GM12874 (cell line): Measurements from ENCODE around the gene MYO15B.

Experiments
- CTCF ChIP-seq: IDR thresholded peaks from 2 replicates; pipeline ENCODE4 v1.5.1; 2011; ENCODE audit warnings: low read depth, mild to moderate bottlenecking, control low read depth, low read length, moderate library complexity; ENCODE audit not compliant: insufficient read depth

MYO15B gene

GRCh38 chr17:75645889-75646637, 58.5 kb downstream of the MYO15B start:
- no peak for TF ChIP-seq CTCF

GRCh38 chr17:75646638-75646992, 59.0 kb downstream of the MYO15B start:
- TF ChIP-seq CTCF, result no peak

- TF ChIP-seq CTCF, result no peak
These were observed 59.5 kb downstream of the MYO15B start for GRCh38 chr17:75647061-75647460.

- no peak for TF ChIP-seq CTCF
These were observed 60.3 kb downstream of the MYO15B start for GRCh38 chr17:75647921-75648320.

- TF ChIP-seq CTCF, result no peak
These were observed 62.1 kb downstream of the MYO15B start for GRCh38 chr17:75649687-75650086.

GRCh38 chr17:75650874-75651273, 63.3 kb downstream of the MYO15B start:
- TF ChIP-seq CTCF, result no peak

GRCh38 chr17:75652341-75652740, 64.7 kb downstream of the MYO15B start:
- TF ChIP-seq CTCF, result no peak
